Left renal cortex interstitium (tissue), 4 donors: ENCODE data around the gene CATSPERZ. TPM values are rescaled to one million over a fixed set of nuclear protein-coding genes. Genes with fewer than 3 reads are reported as not detected.

Experiments used
- DNase-seq, 4 donors: peaks; one replicate each; pipeline ENCODE4 v3.0.0-alpha.2; 2013; ENCODE audit warnings: low read depth in 4 of 4, low spot score in 2 of 4, missing footprints in 1 of 4
- polyA plus RNA-seq, 4 donors: library from polyadenylated mRNA; unstranded; fragments of 120-200 nt; gene quantifications; one replicate each; pipeline ENCODE4 v1.2.1, GENCODE V29; 2013; ENCODE audit not compliant: insufficient read length in 4 of 4

CATSPERZ gene
- polyA plus RNA-seq, 4 donors = 0.19 TPM; not detected in 3

DNA sequence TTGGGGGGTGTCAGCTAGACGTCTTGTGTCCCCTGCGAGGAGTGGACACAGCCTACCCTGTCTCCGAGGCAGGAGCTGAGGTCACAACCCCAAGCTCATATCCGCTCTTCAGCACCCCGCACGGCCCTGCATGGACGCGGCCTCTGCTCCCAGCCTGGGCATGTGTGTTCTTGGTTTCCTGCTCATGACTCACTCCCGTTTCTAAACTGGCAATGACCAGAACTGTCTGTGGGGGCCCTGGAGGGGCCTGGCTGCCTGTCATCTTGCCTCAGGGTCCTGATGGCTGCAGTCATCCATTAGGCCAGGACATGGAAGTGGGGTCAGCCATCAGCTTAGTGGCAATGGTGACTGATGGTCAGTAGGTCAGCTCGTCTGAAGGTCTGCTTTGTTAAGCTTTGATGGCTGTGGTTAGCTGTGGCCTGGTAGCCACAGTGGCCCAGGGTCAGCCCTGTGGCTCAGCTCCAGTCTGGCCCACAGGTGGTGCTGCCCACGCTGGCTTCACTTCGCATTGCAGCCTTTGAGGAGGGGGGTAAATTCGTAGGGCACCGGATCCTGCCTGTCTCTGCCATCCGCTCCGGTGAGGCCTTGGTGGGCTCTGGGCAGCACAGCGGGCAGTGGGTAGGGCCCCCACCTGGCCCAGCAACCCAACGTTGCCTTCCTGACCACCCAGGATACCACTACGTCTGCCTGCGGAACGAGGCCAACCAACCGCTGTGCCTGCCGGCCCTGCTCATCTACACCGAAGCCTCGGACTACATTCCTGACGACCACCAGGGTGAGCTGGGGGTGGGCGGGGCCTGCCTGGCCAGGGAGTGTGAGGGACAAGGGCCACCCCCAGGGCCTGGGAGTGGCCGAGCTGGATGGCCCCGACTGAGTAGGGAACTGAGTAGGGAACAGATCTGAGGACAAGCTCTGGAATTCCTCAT, 36.9 kb upstream of the CATSPERZ start:
- no peak for DNase-seq

DNA sequence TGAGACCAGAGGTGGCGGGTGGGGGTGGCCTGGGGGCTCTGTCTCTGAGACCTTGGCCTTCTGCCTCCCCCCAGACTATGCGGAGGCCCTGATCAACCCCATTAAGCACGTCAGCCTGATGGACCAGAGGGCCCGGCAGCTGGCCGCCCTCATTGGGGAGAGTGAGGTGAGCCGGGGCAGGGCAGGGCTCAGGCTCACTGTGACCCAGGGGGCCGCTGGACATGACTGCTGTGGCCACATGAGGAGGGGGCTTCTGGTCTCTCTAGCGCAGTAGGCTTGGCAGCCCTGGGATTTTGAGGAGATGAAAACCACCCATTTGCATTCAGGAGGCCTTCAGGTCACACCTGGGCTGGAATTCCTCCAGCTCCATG, 36.2 kb upstream of the CATSPERZ start:
- no peak for DNase-seq

- no peak for DNase-seq
Observed at GRCh38 chr11:64264371-64264852, 35.7 kb upstream of the CATSPERZ start.

- no peak for DNase-seq
Observed at GRCh38 chr11:64265176-64266160, 34.7 kb upstream of the CATSPERZ start.

GRCh38 chr11:64266339-64266738, 33.8 kb upstream of the CATSPERZ start:
- DNase-seq = no peak

DNA sequence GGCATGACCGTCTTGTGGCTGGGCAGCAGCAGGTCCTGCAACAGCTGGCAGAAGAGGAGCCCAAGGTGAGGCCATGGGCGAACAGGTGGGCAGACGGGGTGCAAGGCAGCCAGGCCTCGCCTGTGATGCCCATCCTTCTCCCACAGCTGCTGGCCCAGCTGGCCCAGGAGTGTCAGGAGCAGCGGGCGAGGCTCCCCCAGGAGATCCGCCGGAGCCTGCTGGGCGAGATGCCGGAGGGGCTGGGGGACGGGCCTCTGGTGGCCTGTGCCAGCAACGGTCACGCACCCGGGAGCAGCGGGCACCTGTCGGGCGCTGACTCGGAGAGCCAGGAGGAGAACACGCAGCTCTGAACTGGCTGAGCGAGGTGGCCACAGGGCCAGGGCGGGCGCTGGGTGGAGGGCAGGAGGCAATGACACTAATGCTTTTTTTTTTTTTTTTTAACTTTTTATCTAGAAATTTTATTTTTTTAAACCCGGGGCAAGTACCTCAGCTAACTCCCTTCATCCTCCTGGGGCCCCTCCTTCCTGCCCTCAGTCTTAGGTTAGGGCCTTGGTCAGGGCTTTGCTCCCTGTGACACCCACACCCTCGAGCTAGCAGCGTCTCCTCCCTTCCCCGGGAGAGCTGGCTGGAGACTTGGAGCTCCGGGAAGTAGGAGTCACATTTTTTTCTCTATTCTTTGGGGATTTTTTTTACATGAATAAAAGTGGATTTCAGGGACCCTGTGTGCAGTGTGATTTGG, 32.8 kb upstream of the CATSPERZ start:
- no peak for DNase-seq

- DNase-seq = no peak
Observed at GRCh38 chr11:64268025-64268892, 31.9 kb upstream of the CATSPERZ start.

- no peak for DNase-seq
Observed at GRCh38 chr11:64268893-64269539, 31.1 kb upstream of the CATSPERZ start.

DNA sequence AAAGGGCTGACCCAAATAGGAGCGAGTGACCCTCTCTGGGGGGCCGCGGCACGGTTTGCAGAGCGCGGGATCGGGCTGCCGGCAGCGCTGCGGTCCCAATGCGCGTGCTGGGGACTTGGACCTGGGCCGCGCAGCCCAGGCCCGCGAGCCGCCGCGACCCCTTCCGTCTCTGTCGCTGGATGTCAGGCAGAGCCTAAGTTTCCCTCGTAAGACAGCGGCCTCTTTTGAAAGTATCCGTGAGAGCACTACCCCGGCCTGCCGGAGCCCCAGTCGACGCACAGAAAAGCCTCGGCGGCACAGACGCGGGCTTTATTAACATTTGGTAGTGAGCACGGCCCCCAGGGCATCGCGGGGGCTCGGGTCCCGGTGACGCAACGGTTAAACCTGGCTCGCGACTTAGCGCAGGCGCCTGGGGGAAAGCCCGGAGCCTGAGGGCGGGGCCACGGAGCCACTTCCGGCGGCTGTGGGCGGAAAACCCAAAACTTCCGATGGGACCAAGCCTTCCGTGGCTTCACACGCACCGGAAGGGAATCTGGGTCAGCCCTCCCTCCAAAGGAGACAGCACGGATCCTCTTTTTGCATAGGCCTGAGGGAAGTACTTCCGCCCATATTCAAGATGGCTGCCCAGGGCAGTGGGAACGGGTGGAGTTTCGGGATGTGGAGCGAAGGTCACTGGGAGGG, 30.5 kb upstream of the CATSPERZ start:
- peak; percentile 96 to 99 (median 98) for DNase-seq

DNA sequence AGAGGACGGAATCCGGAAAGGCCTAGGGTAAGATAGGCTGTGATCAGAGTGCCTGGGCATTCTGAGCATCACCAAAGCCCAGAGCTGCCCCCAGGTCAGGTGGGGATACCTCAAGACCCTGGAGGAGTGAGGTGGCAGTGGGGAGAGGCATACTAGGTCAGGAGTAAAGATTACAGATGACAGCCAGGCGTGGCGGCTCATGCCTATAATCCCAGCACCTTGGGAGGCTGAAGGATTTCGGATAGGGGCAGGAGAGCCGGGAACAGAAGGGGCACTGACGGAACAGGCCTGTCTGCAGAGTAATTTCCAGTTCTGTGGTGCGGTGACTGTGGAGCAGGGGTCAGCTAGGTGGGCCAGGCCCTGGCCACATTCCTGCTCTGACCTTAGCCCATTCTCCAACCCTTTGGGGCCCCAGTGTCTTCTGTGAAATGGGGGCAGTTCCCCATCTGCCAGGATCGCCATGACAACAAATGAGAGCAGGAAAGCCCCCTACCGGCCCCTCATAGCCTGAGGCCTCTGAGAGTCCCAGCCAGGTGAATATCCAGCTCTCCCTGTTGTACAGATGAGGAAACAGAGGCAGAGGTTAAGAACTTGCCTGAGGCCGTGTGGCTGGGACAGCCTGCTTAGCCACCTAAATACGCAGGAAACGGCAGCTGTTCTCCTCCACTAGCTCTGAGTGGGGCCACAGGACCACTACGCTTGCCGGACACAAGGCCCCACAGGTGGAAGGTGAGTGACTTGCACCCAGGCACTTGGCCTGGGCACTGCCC, 24.9 kb upstream of the CATSPERZ start:
- no peak for DNase-seq

DNA sequence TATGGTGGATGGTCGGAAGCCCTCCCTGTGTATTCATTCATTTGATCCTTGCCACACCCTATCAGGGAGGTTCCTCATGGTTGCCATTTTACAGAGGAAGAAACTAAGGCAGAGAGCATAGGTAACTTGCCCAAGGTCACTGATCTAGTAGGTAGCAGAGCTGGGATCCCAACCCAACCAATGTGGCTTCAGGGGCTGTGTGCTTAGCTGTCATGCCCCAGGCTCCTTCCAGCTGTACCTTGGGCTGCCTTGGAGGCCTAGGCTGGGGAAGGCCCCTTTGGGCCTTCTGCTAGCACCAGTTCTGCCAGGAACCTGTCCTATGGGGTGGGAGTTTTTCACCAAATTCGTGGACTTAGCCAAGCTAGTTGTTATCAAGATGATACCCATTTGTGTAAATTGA, 24.3 kb upstream of the CATSPERZ start:
- no peak for DNase-seq

GRCh38 chr11:64276653-64277431, 23.3 kb upstream of the CATSPERZ start:
- no peak for DNase-seq

DNA sequence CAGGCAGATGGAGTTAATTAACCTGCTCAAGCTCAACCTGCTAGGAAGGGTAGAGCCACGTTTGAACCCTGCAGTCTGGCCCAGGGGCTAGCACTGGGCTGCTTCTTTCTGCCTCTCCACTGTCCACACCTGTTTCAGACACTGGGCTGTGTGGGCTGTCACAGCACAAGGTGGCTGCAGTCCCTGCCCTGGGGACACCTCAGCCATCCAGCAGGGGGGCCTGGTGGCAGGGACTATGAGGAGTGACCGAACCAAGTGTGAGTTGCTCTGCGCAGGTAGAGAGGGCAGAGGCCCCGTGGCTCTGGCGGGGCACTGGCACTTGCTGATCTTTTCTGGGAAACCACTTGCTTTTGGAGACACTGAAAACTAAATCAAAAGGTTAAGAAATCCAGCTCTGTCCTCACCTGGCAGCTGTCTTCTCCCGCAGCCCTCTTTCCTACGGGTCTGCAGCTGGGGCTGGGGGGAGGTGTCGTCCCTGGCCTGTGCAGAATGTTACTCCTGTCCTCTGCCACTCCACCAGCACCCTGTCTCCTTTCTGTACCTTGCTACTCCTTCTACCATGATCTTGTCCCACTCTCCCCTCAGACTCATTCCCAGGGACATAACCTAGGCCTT, 21.5 kb upstream of the CATSPERZ start:
- no peak for DNase-seq

DNA sequence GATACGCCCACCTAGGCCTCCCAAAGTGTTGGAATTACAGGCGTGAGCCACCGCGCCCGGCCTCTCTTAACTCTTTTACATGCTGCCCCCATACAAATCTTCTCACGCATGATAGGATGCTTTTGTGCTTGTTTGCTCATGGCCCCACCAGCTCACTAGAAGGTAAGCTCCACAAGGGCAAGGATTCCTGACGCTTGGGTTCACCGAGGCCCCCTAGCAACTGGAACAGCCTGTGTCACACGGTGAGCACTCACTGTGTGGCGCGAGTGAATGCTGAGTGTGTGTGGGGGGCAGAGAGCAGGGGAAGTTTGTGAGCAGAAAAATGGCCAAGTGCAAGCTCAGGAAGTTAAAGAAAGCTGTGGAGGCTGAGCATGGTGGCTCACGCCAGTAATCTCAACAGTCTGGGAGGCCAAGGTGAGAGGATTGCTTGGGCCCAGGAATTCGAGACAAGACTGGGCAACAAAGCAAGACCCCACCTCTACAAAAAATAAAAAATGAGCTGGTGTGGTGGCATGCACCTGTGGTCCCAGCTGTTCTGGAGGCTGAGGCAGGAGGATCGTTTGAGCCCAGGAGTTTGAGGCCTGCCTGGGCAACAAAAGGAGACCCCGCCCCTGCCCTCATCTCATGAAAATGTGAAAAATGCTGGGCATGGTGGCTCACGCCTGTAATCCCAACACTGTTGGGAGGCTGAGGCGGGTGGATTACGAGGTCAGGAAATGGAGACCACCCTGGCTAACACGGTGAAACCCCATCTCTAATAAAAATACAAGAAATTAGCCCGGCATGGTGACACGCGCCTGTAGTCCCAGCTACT, 18.0 kb upstream of the CATSPERZ start:
- DNase-seq = no peak

DNA sequence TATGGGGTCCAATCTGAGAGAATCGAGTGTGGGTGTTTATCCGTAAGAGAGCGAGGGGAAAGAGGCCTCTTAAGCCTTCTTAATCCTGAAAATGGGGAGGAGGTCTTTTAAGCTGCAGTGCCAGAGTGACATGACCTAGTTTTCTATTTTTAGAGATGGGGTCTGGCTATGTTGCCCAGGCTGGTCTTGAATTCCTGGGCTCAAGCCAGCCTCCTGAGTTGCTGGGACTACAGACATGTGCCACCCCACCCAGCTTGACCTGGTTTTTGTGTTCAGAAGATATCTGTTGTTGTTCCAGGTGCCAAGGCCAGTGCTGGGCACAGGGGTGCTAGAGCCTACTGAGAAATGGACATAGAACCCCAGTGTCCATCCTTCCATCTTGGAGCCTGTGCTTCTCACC, 17.1 kb upstream of the CATSPERZ start:
- DNase-seq = no peak
